Esophagus squamous epithelium (tissue), 4 donors: ENCODE measurements around the gene SEC14L5.

Source experiments
- POLR2A ChIP-seq, 4 donors: fragments of 450-650 bp; IDR thresholded peaks; one replicate each; pipeline ENCODE4 v1.6.1; 2017; ENCODE audit warnings: antibody characterized with exemption in 4 of 4, mild to moderate bottlenecking in 4 of 4, moderate library complexity in 3 of 4
- TF ChIP-seq, protein P1 (sequence below), 6 experiments: fragments of 450-650 bp in 4 of 6; fragments of 200-600 bp in 2 of 6; sonication (generic) in 2 of 6; IDR thresholded peaks; one replicate each; pipeline ENCODE4 v1.5.1; 2016 to 2019; ENCODE audit warnings: antibody characterized with exemption in 6 of 6, mild to moderate bottlenecking in 4 of 6, moderate library complexity in 4 of 6

DNA sequence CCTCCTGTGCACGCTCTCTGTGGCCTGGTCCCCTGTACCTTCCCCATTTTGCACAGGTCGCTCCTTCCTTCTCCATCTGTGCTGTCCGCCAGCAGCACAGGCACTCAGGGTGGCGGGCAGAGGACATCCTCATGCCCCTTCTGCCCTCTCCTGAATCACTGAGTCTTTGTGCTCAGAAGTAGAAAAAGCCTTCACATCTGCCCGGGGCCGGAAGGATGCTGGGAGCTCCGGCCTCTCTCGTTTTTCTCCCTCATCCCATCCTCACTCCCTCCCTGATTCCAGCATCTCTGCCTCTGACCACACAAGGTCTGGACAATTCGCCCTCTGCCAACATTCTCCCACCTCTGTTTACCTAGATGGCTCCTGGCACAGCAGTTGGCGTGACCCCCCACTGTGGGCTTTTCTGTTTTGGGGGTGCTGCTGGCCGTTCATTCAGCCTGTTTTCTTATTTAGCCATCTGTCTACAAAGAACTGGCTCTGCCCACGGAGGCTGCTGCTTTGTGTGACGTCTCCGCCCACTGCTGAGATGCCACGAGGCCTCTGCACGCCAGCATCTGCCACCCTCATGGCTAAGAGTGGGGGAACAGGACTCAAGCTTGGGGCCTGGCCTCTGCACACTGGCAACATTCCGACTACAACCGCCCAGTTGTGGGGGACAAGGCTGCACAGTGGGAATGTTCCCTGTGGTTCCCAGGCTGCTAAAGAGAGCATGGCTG, 36.7 kb downstream of the SEC14L5 start:
- TF ChIP-seq, protein P1, sequence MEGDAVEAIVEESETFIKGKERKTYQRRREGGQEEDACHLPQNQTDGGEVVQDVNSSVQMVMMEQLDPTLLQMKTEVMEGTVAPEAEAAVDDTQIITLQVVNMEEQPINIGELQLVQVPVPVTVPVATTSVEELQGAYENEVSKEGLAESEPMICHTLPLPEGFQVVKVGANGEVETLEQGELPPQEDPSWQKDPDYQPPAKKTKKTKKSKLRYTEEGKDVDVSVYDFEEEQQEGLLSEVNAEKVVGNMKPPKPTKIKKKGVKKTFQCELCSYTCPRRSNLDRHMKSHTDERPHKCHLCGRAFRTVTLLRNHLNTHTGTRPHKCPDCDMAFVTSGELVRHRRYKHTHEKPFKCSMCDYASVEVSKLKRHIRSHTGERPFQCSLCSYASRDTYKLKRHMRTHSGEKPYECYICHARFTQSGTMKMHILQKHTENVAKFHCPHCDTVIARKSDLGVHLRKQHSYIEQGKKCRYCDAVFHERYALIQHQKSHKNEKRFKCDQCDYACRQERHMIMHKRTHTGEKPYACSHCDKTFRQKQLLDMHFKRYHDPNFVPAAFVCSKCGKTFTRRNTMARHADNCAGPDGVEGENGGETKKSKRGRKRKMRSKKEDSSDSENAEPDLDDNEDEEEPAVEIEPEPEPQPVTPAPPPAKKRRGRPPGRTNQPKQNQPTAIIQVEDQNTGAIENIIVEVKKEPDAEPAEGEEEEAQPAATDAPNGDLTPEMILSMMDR (IDR thresholded peaks at IDR 0.05), result no peak
- TF ChIP-seq POLR2A (IDR thresholded peaks at IDR 0.05), result no peak
